GM08714 (cell line): Measurements from ENCODE around the gene HACL1.
A peak's percentile ranks its signal among the peaks of the same experiment; 100 is the strongest.

Experiments
- H3K4me3 ChIP-seq: fragments of 200-500 bp; sonication (Bioruptor generic); 2 replicates; pipeline ENCODE4 v1.5.1; 2014; ENCODE audit warnings: mild to moderate bottlenecking, low read length, inconsistent platforms
- ZNF274 ChIP-seq: IDR thresholded peaks from 2 replicates; pipeline ENCODE4 v1.6.1; 2012; ENCODE audit warnings: mild to moderate bottlenecking, low read depth, low read length

The HACL1 gene

DNA sequence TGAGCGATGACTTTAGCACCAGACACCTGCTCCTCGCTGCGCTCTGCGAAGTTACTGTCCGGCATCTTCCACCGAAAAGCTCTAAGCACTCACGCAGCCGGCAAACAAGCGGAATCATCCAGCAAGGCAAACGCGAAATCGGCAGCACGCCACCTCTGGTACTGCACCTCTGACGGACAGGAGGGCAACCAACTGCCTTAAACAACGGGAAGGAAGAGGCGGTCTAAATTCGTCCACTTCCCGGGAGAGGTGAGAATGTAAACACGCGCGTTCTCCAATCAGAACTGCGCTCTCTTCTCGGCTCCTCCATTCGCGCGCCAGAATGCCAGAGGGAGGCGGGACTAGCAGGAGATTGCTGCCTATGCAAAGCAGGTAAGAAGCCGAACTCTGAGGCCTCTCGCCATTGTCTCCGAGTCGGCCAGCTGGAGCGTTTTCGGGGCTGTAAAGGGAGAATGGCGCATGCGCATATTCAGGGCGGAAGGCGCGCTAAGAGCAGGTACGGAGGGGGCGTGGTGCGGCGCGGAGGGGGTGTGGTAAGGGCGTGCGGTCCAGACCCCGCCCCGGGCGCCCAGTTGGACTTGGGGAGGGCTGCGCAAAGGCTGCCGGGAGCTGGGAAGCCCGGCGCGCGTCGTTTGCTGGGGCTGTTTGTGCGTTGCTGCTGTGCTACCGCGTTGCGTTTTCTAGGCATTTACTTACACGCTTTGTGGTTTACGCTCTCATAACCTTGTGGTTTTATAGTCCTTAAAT, at the start of gene HACL1, which contains the start of gene BTD:
TSS of gene HACL1 (minus strand) at position 171 of the 747 bp plus-strand sequence. CDS start at position 65, 106 bp downstream.
TSS of gene BTD (plus strand) at position 347 of the 747 bp plus-strand sequence. CDS start 33,695 bp downstream, outside the sequence.
- no peak for TF ChIP-seq ZNF274
- peak within 1 kb of the TSS; percentile 92 for H3K4me3 ChIP-seq

DNA sequence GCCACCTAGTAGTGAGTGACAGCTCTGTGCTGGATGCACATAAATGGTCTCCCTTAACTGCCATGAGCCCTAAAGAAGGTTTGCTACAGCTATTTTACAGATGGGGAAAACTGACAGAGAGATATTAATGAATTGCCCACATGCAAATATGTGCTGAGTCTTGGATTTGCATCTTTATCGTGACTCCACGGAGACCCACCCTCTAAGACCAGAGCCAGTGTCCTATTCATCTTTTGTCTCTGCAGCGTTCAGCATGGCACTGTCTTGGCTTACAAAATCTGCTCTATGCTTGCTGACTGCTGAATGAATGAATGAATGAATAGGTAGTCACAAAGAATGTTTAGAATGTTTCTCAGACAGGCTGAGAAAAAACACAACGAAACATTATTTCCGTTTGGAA, 48.5 kb upstream of the HACL1 start:
- TF ChIP-seq ZNF274, result no peak
- no peak overlapping the region for H3K4me3 ChIP-seq

DNA sequence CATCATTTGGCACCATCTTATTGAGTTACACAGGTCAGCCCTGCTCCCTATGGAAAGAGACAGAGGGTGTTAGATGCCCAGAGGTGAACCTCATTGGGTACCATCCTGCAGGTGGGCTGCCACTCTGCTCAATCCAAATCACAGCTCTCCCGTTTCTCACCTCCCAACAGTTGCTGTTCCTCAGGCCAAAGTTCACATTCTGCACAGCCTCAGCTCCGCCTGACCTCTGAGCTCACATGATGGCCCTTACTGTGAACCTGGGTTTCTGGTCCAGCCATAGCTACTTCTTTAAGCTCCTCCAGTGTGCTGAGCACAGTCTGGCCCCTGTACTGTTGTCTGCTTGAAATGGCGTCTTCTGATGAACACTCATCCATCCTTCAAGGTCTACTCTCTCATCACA, 48.0 kb upstream of the HACL1 start:
- no peak overlapping the region for H3K4me3 ChIP-seq
- no peak for TF ChIP-seq ZNF274

DNA sequence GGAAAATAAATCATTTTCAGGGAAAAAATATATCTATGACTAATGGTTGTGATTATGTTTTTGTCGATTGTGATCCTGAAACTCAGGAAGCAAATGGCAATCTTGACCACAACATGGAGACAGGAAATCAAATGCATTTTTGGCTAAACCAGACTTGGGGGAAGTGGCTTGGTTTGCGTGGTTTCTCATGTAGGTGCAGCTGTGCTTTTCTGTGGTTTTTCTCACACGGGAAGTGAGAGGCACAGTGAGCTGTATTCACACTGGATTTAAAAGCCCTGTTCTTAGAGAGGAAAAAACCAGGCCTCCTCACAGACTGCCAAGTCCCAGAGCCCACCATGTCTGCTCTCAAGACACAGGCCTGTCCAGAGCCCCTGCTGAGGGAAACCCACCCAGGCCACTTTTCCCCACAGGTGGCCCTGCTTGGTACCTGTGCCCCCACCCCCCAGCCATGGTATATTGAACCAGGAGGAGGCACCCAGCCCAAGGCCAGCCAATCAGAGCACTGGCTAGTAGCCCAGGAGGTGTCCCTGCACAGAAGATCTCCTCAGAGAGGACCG, 46.3 kb upstream of the HACL1 start:
- no peak for TF ChIP-seq ZNF274
- H3K4me3 ChIP-seq, result peak overlapping the region; percentile 24; the same call in 1 of the 2 replicates

DNA sequence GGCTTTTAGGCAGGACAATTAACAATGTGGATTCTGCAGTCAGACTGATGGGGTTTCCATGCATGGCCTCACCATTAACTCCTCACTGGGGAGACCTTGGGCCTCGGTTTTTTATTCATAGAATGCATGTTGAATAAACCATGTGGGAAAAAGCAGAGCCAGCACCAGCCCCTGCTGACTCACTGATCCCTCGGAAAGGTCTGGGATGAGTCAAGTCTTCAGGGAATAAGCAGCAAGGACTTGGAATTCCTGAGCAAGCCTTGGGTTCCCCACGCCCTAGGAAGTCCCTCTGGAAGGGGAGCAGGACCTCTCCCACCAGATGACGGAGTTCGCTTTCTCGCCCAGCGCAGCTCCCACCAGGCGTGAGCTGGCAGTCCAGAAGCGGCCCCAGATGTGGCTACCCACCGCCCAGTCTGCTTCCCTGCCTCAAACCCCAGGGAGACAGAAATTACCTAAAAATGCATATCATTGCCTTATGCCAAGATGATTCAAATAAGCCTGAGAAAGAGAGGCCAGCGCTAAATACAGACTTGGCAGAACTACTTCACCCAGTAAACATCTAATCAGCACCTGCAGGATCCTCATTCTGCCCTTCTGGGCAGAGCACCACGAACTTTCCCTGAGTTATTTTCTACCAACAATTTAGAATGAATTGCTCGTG, 45.6 kb upstream of the HACL1 start:
- H3K4me3 ChIP-seq, result no peak overlapping the region
- TF ChIP-seq ZNF274, result no peak

DNA sequence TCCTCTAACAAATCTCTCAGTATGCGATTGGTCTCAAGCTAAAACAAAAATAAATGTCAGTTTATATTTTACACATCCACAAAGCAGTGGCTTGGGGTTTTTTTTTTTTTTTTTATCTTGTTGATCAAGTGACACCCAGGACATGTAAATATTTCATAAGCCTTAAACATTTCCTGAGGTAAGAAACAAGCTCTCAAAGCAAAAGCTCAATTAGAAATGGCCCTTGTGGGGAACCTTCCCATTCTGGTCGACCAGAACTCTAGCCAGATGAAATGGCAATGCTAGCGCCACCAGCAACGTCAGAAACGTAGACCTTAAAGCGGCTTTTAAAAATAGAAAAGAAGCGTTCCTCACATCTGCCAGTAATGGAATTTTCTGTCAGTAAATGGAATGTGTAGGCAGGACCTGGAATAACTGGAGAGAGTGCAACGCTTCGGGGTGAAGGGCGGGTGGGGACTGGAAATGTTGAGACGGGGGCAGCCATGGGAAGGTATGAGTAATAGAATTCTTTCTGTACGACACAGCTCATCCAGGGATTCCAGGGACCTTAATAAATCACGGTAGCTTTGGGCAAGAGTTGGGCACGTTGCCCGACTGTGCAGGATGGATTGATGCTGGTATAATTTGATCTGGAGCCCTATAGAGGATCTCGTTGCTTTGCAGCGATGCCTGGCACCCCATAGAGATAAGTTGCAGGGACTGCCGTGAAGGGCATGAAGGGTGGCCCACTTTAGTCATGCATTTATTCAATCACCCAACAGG, 44.6 kb upstream of the HACL1 start:
- no peak for TF ChIP-seq ZNF274
- H3K4me3 ChIP-seq, result no peak overlapping the region

DNA sequence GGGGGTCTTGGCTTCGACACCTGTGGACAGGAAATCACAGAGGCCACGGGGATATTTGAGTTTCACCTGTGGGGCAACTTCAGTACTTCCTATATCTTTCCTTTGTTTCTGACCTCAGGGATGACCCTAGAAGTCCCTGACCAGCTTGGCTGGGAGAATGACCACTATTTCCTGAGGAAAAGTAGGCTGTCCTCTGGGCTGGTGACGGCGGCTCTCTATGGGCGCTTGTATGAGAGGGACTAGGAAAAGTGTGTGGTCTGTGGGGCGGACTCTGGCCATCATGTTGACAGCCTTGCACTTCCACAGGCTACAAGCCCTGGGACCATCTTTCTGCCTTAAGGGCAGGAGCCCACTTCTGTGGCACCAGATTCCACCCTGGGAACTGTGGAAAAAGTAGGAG, 43.9 kb upstream of the HACL1 start:
- H3K4me3 ChIP-seq, result no peak overlapping the region
- no peak for TF ChIP-seq ZNF274

DNA sequence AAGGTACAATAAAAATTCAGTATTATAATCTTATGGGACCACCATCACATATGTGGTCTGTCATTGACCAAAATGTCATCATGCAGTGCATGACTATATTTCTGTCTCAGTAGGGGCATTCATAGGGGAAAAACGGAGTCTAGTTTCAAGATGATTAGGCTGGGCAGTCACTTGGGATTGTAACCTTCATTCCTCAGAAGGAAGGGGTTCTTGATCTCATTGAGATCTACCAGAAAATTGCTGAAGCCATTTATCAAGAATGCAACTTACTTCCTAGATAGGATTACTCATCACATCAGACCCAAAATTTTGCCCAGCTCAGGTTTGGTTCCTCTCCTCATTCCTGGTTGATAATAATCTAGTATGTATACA, 37.5 kb upstream of the HACL1 start:
- H3K4me3 ChIP-seq, result no peak overlapping the region
- TF ChIP-seq ZNF274, result no peak

DNA sequence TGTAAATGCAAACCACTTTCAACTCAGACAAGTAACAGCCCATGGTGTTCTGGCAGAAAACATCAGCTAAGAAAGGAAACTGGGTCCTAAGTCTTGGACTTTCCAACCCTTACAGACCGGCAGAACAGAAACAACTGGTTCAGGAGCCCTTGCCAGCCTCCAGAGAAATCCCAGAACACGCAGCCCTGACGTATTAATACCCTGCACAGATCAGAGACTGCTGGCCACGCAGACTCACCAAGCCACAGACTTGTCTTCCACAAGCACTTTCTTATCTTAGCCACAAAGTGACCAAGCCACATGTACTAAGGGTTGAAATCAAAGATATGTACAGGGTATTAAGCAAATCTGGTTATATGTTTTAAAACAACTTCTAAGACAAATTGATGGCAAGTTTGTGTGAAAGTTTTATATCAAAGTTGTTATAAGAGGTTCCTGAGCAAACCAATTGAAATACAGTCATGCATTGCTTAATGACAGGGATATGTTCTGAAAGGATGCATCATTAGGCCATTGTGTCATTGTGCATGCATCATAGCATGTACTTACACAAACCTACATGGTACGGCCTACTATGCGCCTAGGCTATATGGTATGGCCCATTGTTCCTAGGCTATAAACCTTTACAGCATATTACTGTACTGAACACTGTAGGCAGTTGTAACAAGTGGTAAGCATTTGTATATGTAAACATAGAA, 37.0 kb upstream of the HACL1 start:
- no peak for TF ChIP-seq ZNF274
- H3K4me3 ChIP-seq, result no peak overlapping the region

DNA sequence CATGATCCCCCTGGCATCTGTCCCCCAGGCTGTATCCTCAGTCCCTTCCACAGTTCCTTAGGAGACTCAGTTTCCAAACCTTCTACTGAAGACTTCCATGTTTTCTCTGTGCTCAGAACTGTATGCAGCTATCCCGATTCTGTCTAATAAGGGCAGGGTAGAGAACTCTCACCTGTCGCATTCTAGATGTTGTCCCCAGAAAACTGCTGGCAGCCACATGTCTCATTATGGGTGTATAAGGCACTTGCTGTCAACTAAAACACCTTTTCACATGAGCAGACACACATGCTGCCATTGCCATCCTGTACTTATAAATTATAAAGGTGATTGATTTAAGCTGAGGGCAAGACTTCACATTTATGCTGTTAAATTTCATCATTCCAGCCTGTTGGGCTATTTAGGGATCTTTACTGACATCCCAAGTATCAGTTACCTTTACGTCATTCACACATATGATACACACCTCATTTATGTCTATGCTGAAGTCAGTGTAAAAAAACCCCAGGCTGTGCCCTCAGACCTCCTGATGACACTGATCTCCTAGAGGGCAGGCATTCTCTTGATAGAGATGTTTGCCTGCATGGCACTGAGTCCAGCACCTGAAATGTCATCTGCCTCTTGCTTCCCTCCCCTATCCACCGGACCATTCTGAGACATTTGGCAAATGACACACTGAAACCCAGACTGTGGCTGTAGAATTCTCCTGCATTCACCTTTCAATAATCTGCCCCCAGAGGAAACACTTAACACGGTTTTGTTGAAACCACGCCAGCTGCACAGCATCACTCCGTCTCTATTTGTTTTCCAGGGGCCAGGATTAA, 36.0 kb upstream of the HACL1 start:
- no peak overlapping the region for H3K4me3 ChIP-seq
- TF ChIP-seq ZNF274, result no peak

DNA sequence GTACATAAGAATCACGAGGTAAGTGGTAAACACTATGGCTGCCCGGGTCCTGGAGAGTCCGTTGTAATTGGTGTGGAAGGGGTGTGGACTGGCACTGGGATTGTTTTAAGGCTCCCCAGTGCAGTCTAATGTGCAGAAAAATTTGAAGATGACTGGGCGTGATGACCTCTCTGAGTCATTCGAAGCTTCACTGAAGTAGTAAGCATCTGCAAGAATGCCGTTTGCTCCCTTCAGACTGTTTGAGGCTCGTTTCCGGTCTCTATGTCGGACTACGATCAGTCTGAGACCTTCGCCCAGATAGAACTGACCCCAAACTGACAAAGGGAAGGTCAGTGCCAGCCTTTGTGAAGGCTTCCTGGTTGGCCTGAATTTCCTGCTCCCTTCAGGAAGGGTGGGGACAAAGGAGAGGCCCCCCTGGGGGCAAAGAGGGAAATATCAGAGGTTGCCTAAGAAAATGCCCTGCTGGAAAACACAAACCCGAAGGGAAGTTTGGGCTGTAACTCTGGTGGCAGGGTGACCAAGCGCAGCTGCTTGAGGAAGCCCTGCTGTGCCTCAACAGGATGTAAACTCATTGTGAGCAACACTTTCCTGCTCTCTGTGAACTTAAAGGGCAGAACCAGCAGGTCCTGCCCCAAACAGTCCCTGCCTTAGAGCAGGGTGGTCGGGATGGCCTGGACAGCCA, 34.8 kb upstream of the HACL1 start:
- H3K4me3 ChIP-seq, result no peak overlapping the region
- TF ChIP-seq ZNF274, result no peak

DNA sequence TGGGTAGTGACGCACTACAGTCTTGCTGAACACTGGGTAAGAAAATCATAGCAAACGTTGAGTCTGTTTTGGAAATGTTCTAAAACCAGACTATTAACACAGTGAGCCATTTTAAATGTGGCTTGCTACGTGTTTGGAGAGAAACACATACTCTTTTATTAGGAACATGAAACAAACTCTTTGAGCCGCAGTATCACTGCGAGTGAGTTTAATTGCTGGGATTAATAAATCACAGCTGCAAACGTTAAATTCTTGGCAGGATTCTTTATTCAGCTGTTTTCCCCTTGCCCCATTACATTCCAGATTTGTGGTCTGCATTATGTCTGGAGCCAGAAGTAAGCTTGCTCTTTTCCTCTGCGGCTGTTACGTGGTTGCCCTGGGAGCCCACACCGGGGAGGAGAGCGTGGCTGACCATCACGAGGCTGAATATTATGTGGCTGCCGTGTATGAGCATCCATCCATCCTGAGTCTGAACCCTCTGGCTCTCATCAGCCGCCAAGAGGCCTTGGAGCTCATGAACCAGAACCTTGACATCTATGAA, 33.8 kb upstream of the HACL1 start:
- H3K4me3 ChIP-seq, result no peak overlapping the region
- TF ChIP-seq ZNF274, result no peak
